GM10847 (cell line): ENCODE results near the gene HEYL.

ENCODE experiments used
- POLR2A ChIP-seq: IDR thresholded peaks from 2 replicates; pipeline ENCODE4 v1.6.1; 2011; ENCODE audit not compliant: insufficient read length; ENCODE audit errors: extremely low read depth

Gene HEYL

DNA sequence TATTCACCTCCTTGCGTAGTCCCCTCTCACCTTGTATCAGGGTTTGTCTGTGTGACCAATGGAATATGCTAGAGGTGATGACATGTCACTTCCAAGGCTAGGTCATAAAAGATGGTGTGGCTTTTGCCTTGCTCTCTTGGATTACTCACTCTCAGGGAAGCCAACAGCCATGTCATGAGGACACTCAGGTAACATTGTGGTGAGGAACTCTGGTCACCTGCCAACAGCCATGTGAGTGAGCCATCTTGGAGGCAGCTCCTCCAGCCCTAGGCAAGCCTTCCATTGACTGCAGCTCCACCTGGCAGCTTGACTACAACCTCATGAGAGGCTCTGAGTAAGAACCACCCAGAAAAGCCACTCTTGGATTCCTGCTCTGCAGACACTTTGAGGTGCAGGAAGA lies 11.0 kb upstream of the HEYL start:
- no peak for TF ChIP-seq POLR2A

DNA sequence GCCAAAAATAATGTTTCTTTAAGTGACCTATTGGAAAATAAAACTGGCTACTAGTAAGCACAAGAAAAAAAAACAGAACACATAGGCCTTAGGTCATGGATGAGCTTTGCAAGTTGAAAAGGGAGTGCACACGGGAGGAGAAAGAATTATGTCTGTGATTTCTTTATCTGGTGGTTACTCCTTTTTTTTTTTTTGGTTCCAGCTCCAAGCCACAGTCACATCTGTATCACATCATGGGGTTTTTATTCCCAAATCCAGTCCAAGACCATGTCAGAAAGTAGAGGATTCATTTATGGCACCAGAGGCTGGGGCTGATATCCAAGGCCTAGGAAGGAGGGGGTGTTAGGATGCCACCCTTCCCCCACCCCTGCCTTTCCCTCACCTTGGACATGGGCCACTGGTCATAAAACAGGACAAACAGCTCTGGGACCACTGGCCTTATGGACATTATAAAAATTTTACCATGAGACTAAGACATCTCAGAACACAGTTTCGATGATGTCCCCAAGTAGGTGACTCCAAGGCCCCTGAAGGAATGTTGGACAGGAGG lies 10.3 kb upstream of the HEYL start:
- no peak for TF ChIP-seq POLR2A

DNA sequence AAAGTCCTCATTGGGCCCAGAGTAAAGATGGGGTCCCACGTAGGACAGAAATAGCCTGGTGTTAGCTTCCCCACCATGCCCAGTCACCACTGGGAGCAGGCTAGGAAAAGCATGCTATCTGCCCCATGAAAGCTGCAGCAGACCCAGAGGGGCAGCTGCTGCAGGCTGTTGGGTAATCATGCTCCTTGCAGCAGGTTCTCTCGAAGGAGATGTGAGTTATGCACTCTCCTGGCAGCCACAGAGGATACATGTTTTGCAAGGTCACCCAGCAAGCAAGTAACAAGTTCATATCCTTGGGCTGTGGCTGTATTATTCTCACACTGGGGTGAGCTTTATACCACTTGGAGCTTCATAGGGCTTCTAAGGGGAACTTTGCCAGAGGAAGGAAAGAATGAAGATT lies 9.1 kb upstream of the HEYL start:
- TF ChIP-seq POLR2A, result no peak

DNA sequence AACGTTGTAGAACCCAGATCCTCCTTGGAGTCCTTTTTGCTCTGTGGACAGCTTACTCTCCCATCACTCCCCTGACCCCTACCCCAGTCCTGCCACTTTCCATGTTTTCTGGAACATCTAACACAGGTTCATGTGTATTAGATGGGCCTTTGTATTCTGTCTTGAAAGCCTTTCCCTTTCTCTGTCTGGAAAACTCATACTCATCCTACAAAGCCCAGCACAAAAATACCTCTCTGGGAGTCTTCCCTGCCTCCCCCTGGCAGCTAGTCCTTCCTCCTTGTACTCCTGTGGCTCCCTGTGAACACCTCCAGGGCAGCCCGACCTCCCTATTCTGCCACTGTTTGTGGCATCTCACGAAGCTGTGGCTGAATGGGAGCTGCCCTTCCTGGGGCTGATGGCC lies 7.8 kb upstream of the HEYL start:
- TF ChIP-seq POLR2A, result no peak

DNA sequence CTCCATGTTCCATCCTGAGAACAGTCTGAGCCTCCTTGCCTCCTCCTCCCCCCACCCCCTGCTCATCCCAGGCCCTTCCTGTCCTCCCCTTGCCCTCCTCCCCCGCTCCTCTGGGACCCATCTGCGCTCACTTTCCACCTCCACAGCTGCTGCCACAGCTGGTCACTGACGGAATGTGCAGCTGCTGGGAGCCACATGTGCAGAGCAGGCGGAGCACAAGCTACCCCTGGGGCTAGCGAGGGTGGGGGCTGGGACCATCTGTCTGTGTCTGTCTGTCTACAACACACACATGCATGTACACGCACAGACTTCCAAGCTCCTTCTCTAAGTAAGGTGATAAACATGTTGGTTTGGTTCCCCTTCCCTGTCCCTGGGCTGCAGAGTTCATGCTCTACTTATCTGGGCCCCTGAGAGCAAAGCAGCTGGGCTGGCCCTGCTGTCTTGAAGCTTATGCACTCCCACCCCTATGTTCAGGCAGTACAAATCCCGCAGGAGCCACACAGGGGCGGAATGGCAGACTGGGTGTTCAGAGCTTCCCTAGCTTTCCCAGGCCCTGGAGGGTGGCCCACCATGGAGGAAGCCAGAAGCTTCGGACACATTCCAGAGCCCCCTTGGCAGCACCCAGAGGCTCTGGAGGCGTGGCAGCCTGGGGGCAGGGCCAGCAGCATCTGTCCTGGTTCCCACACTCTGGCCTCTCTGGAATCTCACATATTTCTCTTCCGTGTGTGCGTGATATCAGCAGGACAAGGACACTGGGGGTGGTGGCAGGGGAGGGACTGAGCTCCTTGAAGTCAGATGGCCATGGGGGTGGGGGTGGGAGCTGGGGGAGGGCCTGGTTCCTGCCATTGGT lies 7.0 kb upstream of the HEYL start:
- TF ChIP-seq POLR2A, result no peak

DNA sequence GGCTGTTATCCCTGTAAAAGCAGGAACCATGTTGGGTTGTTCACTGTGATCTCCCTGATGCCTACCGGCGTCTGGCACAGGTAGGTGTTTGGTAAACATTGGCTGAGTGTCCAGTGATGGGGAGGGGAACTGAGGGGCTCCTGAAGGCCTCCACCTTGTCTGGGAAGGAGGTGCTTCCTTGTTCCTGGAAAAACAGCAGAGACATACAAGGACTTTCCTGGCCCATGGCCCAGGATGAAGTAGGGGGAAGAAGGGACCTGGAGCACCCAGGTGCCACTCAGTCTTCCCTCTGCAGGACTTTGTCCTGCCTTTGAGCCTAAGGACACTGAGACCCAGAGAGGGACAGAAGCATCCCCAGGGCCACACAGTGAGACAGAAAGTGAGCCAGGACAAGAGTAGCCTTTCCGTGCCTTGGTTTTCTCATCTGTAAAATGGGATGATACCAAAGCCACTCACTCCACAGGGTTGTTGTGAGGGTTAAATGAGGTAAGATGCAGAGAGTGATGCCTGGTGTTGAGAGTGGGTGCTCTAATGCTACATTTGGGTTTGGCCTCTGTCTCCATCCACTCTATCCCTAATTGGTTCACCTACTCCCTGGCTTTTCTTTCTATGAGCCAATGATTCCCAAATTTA lies 6.1 kb upstream of the HEYL start:
- TF ChIP-seq POLR2A, result no peak

DNA sequence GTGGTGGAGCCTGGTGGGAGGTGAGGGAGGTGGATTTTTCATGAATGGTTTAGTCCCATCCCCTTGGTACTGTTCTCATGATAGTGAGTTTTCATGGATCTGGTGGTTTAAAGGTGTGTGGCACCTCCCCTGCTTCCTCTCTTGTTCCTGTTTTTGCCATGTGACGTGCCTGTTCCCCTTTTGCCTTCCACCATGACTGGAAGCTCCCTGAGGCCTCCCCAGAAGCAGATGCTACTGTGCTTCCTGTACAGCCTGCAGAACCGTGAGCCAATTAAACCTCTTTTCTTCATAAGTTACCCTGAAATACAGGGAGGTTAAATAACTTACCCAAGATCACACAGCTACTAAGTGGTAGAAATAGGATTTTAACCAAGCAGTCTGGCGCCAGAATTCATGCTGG lies 4.3 kb upstream of the HEYL start:
- TF ChIP-seq POLR2A, result no peak

DNA sequence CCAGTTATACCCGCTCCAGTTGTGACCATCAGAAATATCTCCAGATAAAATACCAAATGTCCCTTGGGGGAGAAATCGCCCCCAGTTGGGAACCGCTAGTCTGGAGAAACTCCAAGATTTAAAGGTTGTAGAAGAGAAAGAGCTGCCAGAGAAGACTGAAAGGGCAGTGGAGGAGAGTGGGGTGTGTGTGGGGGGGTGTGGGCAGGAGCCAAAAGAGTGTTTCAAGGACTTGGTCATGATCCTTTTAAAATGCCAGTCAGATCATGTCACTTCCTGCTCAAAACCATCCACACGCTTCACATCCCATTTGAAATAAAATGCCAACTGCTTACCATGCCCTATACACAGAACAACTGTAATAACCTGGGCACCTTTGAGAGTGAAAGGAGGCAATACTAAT lies 3.4 kb upstream of the HEYL start:
- no peak for TF ChIP-seq POLR2A

DNA sequence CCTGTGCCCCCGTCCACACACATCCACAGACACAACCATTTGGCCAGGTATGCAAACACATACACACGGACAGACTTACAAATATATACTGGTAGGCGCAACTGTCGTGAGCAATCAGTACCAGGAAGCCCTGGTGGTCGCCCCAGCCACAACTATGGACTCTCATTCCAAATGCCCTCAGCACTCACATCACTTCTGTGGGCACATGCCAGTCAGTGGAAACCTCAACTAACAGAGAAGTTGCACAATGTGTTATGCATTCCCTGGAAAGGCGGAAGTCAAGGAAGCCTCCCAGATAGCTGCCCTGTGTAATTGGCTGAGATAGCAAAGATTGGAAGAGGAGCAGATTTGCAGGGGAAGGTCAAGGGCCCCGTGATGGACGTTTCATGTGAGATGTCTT lies 1.4 kb upstream of the HEYL start:
- TF ChIP-seq POLR2A, result no peak

DNA sequence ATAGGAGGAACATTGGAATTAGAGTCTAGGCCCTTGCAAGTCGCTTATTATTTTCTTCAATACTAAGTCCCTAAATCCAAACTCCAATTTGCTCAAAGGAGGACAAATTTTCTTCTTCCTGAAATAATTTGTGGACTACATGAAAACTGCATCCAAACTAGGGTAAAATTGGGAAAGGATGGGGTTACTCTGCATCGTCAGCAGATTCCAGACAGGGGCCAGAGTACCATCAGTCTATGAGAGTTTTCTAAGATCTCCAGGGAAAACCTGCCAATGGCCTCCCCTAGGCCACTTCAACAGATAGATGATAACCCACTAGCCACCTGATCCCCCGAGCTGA lies 508 bp downstream of the HEYL start:
- TF ChIP-seq POLR2A, result no peak

DNA sequence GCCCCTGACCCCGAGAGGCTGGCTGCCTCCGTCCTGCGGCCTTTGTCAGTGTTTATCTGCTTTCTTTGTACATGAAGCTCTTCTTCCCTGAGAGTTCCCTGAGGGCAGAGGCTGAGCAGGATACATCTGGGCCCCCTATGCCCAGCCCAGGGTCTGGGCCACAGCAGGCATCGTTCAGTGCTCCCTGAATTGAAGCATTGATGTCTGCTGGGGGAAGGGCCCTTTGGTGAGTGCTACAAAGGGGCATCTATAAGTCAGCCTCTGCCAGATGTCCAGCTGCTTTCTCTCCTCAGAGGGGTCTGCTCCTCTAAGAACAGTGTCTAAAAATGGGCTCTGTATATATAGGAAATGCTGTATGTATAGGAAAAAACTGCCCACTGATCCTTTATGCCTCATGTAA lies 2.1 kb downstream of the HEYL start:
- TF ChIP-seq POLR2A, result no peak

DNA sequence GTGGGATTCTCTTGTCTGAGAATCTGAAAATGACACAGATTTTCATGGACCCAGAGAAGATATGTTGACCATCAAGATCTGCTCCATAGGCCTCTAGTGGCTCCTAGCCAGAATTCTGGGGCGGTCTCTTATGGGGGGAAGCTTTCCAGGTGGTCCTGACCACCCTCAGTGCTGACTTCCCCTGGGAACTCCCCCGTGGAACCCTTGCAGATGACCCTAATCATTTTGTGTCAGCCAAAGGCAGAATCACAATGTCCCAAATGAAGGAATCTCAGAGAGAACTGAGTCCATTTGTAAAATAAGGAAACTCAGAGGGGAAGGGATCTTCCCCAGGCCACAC lies 3.6 kb downstream of the HEYL start:
- no peak for TF ChIP-seq POLR2A

DNA sequence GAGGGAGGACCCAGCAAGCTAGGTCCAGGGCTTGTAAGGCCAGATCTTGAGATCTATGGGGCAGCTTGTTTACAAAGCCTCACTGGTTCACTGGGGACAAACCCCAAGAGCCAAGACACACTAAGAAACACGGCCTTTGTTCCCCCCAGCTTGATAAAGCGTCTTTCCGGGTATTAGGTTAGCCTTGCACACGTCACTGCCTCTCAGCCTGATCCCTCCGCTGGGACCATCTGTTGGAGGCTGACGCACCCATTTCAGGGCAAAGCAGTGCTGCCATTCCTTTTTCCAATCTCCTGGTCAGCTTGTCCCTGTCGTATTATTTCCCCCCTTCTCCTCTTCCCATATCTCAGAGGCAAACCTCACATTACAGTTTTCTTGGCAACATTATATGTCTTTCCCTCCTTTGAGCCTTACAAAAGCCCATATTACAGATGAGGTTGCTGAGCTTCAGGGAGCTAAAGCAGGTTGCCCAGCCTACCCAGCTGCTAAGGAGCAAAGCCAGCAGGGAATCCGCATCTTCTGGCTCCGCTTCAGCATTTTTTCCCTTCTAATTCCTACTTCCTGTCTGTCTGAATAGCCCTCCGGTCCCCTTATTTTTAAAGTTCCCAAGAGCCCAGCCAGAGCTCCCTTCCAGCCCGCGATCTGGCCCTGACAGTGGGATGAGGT lies 4.1 kb downstream of the HEYL start:
- TF ChIP-seq POLR2A, result no peak

DNA sequence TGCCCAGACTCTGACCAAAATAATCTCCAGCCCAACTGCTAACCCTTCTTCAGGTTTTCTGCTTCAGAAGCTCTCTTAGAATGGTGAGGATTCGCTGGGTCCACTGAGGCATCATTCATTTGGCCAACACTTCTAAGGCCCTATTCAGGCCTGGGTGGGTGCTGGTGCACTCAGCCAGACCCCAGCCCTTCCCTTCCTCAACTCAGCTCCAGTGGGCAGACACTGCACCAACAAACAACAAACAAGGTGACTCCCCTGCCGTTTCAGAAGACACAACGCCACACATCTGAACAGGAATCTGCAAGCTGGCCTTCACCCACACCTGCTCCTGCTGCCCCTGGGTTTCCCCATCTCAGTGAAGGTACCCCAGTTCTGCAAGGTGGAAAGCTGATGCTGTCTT lies 6.0 kb downstream of the HEYL start:
- no peak for TF ChIP-seq POLR2A

DNA sequence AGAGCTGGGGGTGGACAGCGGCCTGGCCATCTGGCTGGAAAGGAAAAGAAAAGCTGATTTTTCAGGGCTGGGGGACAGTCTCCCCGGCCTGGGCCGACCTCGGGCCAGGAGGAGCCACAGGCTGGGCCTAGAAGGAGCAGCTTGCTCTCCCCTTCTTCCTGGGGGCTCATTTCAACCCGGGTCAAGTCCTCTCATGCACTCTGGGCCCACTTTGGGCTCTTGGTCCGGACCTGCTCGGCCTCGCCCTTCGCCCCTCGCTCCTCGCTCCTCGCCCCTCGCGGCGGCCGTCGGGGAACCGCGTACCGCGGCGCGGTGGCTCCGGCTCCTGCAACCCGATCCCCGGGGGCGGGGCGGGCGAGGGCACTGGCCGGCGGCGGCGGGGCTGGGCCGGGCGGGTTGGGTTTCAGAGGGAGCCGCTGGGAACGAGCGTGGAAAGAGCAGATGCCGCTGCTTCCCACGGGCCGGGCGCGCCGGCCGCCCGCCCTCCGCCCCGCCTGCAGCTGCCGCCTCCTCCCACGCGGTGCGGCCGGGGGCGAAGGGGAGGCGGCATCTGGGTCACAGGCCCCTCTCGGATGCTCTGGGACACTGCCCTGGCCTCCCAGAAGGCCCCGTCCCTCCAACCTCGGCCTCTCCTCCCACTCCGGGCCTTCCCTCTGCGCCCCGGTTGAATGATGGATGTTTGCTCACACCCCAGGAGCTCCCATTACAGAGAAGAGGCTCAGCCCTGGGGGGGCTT lies 6.6 kb downstream of the HEYL start:
- no peak for TF ChIP-seq POLR2A

DNA sequence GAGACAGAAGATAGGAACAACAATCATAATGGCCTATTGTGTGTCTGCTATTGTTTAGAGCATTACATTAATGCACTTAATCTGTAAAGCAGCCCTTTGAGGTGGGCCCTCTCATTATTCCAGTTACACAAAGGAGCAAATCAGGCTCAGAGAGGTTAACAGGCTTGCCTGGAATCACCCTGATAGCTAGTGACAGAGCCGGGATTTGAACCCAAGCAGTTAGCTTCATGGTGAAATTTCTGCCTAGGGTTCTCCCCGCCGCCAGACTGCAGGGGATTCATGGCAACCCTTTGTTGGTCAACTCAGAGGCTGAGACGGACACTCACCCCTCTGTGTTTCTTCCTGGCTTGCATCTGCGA lies 7.1 kb downstream of the HEYL start:
- TF ChIP-seq POLR2A, result no peak
